GM13976 (cell line): Measurements from ENCODE around the gene RAB40C.

ENCODE experiments used
- DNase-seq: peaks from one replicate; pipeline ENCODE4 v3.0.0; 2012; ENCODE audit warnings: low spot score
- in situ Hi-C: fragments of 300-500 bp; cut with MboI; formaldehyde crosslinking; loops from one replicate; pipeline ENCODE4 v1.12.0; 2022; ENCODE audit warnings: low sequenced_read_pairs, mixed read lengths, inconsistent platforms; ENCODE audit not compliant: unreplicated experiment
- TF ChIP-seq, protein P1 (sequence below): IDR thresholded peaks from 2 replicates; pipeline ENCODE4 v1.5.1; 2012; ENCODE audit warnings: borderline replicate concordance, mild to moderate bottlenecking; ENCODE audit not compliant: insufficient read depth; ENCODE audit errors: extremely low read depth, missing control alignments, control extremely low read depth

Gene RAB40C

DNA sequence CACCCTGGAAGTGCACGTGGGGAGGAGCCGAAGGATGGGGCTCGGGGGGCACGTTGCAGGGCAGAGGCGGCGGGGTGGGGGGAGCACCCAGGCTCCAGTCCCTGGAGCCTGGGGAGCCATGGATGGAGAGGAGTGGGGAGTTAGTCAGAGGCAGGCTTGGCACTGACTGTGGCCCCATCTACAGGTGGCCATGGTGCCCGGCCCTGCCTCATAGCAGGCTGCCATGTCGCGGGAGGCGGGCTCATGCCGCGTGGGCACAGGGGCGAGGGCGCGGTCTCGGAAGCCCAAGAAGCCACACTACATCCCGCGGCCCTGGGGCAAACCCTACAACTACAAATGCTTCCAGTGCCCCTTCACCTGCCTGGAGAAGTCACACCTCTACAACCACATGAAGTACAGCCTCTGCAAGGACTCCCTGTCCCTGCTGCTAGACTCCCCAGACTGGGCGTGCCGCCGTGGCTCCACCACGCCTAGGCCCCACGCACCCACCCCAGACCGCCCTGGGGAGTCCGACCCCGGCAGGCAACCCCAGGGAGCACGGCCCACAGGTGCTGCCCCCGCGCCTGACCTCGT lies 26.7 kb upstream of the RAB40C start:
- in situ Hi-C loops = no loop called here
- no peak for DNase-seq
- TF ChIP-seq, protein P1, sequence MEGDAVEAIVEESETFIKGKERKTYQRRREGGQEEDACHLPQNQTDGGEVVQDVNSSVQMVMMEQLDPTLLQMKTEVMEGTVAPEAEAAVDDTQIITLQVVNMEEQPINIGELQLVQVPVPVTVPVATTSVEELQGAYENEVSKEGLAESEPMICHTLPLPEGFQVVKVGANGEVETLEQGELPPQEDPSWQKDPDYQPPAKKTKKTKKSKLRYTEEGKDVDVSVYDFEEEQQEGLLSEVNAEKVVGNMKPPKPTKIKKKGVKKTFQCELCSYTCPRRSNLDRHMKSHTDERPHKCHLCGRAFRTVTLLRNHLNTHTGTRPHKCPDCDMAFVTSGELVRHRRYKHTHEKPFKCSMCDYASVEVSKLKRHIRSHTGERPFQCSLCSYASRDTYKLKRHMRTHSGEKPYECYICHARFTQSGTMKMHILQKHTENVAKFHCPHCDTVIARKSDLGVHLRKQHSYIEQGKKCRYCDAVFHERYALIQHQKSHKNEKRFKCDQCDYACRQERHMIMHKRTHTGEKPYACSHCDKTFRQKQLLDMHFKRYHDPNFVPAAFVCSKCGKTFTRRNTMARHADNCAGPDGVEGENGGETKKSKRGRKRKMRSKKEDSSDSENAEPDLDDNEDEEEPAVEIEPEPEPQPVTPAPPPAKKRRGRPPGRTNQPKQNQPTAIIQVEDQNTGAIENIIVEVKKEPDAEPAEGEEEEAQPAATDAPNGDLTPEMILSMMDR = no peak

- no peak for DNase-seq
- in situ Hi-C loops = no loop called here
- TF ChIP-seq, protein P1 = no peak
Measured at GRCh38 chr16:564690-565418, 25.0 kb upstream of the RAB40C start.

DNA sequence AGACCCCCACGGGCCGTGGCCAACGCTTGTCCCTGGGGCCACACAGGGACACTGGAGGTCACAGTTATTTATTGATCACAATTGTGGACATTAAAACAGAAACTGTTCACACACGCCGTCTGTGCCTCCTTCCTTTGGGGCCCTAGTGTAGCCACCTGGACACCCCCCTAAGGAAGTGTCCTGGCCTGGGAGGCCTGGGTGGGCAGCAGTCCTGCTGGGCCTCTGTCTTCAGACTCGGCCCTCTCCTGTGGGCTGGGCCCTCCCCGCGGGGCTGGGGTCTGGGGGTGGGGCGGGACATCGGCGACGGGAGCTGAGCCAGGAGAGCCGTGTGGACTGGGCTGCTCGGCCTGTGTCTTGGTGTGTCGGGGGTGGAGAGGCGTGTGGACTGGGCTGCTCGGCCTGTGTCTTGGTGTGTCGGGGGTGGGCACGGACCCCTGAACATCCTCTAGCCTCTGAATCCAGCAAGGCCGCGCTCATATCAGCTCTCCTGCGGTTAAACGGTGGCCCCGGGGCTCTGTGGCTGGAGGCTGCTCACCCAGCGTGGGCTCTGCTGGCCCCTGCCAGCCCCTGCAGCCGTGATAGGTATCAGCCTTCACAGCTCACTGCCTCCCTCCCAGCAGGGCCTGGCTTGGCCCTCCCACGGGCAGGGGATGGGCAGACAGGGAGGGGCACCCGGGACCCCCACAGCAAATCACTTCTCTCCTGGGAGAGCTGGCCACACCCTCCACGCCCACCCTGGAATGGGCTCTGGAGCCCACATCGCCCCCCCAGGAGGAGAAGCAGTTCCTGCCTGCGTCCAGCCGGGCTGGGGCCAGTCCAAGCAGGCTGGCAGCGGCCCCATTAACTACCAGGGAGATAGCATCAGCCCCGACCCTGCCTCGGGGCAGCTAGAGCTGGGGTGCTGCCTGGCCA lies 24.2 kb upstream of the RAB40C start:
- DNase-seq = no peak
- in situ Hi-C loops = no loop called here
- TF ChIP-seq, protein P1 = no peak

DNA sequence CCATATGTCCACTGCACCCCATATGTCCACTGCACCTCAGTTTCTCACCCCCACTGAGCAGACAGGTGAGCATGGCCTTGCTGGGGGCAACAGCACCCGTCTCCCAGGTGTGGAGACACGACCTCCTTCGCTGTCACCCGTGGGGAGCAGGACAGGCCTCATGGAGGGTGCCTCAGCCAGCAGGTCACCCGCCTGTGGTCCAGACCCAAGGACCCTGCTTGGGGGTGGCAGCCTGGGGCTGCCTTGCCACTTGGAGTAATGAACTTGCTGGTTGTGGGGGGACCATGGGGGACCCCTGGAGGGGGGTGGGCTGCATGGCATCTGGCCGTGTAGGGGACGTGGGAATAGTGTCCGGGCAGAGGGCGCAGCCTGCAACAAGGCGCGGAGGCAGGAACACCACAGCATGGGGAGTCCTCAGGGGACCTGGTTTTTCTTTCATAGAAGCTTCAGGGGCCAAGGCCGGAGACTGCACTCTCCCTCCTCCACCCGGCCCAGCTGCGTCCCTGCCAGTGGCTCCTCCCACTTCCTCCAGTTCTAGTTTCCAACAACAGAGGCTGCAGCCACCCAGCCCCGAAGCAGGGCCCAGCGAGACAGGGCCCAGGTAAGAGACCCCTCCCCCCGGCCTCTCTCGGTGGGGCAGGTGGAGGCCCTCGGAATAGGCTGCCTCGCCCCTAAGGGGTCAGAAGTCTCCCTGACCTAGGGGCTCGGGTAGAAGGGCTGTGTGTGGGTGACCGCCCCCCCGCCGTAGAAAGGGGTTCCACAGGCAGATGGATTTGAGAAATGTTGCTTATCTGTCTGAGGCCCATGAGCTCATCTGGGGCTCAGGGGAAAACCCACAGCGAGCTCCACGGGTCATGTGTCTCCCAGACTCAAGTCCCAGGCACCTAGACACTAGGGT lies 23.1 kb upstream of the RAB40C start, which contains the start of gene NHLRC4:
Gene NHLRC4 (plus strand): TSS at position 531 of the 898 bp plus-strand sequence. CDS start 1,043 bp downstream, outside the sequence.
- TF ChIP-seq, protein P1 = no peak
- peak; percentile 94 for DNase-seq
- in situ Hi-C loops = no loop called here

DNA sequence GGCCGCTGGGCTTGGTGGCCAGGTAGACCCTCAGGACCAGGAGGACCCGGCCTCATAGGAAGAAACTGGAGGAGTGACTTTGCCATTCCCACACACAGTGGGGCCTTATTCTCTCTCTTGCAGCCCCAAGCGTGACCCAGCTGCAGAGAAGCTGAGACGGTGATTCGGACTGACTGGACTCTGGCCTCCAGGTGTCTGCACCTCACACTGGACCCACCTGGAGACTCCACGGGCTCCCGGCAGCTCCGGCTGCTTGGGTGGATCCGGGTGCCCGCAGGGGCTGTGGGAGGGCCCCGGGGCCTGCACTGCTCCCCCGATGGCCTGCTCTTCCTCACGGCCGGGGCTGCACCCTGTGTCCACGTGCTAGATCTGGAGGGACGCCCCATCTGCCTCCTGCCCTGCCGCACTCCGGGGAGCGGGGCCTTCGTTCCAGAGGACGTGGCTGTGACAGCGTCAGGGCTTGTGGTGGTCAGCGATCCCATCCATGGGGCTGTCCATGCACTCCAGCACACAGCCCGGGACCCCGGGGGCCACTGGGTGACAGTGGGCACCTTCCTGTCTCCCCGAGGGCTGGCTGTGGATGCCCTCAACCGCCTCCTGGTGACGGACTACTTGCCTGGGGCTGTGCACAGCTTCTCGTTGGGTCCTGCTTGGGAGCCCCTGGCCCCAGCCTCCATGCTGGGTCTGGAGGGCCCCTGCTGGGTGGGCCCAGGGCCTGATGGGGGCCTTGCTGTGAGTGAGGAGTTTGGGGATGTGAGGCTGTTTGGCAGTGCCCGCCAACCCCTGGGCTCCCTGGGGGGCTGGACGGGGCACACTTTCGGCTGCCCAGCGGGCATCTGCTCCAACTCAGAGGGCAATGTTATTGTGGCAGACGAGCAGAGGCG lies 22.3 kb upstream of the RAB40C start:
- DNase-seq = no peak
- TF ChIP-seq, protein P1 = no peak
- in situ Hi-C loops = no loop called here
